ENCODE data around the gene ATCAY. TPM values are rescaled to one million over a fixed set of nuclear protein-coding genes. Genes with fewer than 3 reads are reported as not detected.

ATCAY gene
- total RNA-seq, 2 donors from 2014 or later: 0.58 to 2.8 TPM

- WGBS, 2 experiments (ENCODE audit: insufficient coverage in 1 of 2, insufficient read length in 1 of 2): 94 to 95% methylated on average over 8 to 12 of the region's 12 CpGs
- no peak overlapping the region for H3K9ac ChIP-seq (ENCODE audit: extremely low read depth, low read length, poor library complexity, severe bottlenecking)
- no peaks in the 10 kb centered on the region for H3K4me1 ChIP-seq (ENCODE audit: control insufficient read depth, insufficient read depth, low read length)
- Mint-ChIP-seq H3K27ac (no peak overlapping the region), H3K4me3 (no peak overlapping the region), H3K27me3 (ENCODE audit: insufficient read depth) (no peaks in the 10 kb centered on the region), H3K4me1 (peaks cover 12% of the 10 kb centered on the region), H3K36me3 (ENCODE audit: low read depth) (peaks cover 13% of the 10 kb centered on the region), H3K9me3 (no peaks in the 10 kb centered on the region)
- H3K27me3 ChIP-seq (ENCODE audit: control insufficient read depth, insufficient read depth, low read length, poor library complexity, severe bottlenecking): no peaks in the 10 kb centered on the region
- no peak overlapping the region for H3K27ac ChIP-seq (ENCODE audit: low read depth, low read length)
- TF ChIP-seq, protein P1, sequence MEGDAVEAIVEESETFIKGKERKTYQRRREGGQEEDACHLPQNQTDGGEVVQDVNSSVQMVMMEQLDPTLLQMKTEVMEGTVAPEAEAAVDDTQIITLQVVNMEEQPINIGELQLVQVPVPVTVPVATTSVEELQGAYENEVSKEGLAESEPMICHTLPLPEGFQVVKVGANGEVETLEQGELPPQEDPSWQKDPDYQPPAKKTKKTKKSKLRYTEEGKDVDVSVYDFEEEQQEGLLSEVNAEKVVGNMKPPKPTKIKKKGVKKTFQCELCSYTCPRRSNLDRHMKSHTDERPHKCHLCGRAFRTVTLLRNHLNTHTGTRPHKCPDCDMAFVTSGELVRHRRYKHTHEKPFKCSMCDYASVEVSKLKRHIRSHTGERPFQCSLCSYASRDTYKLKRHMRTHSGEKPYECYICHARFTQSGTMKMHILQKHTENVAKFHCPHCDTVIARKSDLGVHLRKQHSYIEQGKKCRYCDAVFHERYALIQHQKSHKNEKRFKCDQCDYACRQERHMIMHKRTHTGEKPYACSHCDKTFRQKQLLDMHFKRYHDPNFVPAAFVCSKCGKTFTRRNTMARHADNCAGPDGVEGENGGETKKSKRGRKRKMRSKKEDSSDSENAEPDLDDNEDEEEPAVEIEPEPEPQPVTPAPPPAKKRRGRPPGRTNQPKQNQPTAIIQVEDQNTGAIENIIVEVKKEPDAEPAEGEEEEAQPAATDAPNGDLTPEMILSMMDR (conservative IDR thresholded peaks at IDR 0.05): no peak
- no peaks in the 10 kb centered on the region for H3K9me3 ChIP-seq (ENCODE audit: control insufficient read depth, low read length)
- DNase-seq: no peak
- H3K4me3 ChIP-seq (ENCODE audit: low read length): no peak overlapping the region
- H3K36me3 ChIP-seq (ENCODE audit: control insufficient read depth, insufficient read depth, low read length): no peaks in the 10 kb centered on the region
These were observed 16.8 kb upstream of the ATCAY start for GRCh38 chr19:3863648-3864047.

DNA sequence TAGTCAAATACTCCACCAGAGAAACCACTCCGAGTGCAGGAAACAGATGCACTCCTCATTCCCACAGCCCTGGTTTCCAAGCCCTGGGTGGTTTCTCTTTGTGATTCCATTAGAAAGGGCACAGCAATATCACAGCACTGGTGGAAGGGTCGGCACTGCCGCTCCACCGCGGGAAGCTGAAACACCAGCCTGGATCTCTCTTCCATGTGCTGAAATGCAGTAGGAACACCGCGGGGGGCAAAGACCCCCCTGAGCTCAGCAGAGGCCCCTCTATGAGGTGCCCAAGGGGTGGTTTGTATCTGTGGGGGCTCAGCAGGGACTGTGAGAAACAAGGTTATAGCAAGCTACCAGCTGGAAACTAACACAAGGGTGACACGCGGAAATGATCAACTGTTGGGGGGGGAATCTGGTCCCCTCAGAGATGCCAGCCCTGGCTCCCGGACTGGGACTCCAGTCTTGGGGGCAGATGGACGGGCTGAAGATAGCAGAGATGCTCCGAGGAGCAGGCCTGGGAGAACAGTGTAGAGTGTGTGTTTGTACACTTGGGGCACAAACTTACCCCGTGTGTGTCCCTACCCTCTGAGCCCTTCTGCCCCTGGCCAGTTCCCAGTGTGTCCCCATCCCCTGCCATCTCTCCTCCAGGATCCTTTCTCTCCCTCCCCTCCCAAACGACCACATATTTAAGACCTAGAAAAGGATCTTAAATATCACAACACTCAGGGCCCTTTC, 13.4 kb upstream of the ATCAY start:
- Mint-ChIP-seq H3K9me3 (peaks cover 8% of the 10 kb centered on the region), H3K27me3 (ENCODE audit: insufficient read depth) (peaks cover 29% of the 10 kb centered on the region), H3K27ac (no peak overlapping the region), H3K4me1 (peaks cover 12% of the 10 kb centered on the region), H3K36me3 (ENCODE audit: low read depth) (peaks cover 8% of the 10 kb centered on the region), H3K4me3 (peak overlapping the region; percentile 65)
- Histone ChIP-seq H3K9me3 (ENCODE audit: control insufficient read depth, low read length) (peaks cover 7% of the 10 kb centered on the region), H3K9ac (ENCODE audit: extremely low read depth, low read length, poor library complexity, severe bottlenecking) (no peak overlapping the region), H3K27me3 (ENCODE audit: control insufficient read depth, insufficient read depth, low read length, poor library complexity, severe bottlenecking) (peaks cover 23% of the 10 kb centered on the region), H3K36me3 (ENCODE audit: control insufficient read depth, insufficient read depth, low read length) (no peaks in the 10 kb centered on the region), H3K27ac (ENCODE audit: low read depth, low read length) (no peak overlapping the region), H3K4me1 (ENCODE audit: control insufficient read depth, insufficient read depth, low read length) (no peaks in the 10 kb centered on the region), H3K4me3 (ENCODE audit: low read length) (peak overlapping the region; percentile 80)
- WGBS, 2 experiments (ENCODE audit: insufficient coverage in 1 of 2, insufficient read length in 1 of 2): 78 to 82% methylated on average over 6 to 14 of the region's 14 CpGs
- TF ChIP-seq, protein P1 (conservative IDR thresholded peaks at IDR 0.05): no peak
- DNase-seq: no peak

- Histone ChIP-seq H3K4me1 (ENCODE audit: control insufficient read depth, insufficient read depth, low read length) (no peaks in the 10 kb centered on the region), H3K27ac (ENCODE audit: low read depth, low read length) (no peak overlapping the region), H3K4me3 (ENCODE audit: low read length) (peak overlapping the region; percentile 80), H3K27me3 (ENCODE audit: control insufficient read depth, insufficient read depth, low read length, poor library complexity, severe bottlenecking) (peaks cover 28% of the 10 kb centered on the region), H3K36me3 (ENCODE audit: control insufficient read depth, insufficient read depth, low read length) (no peaks in the 10 kb centered on the region), H3K9ac (ENCODE audit: extremely low read depth, low read length, poor library complexity, severe bottlenecking) (peak overlapping the region; percentile 59), H3K9me3 (ENCODE audit: control insufficient read depth, low read length) (peaks cover 7% of the 10 kb centered on the region)
- H3K4me1 Mint-ChIP-seq: peaks cover 12% of the 10 kb centered on the region
- peaks cover 8% of the 10 kb centered on the region for H3K9me3 Mint-ChIP-seq
- TF ChIP-seq, protein P1 (conservative IDR thresholded peaks at IDR 0.05): no peak
- 11 to 17% methylated on average over 16 to 26 of the region's 30 CpGs for WGBS, 2 experiments (ENCODE audit: insufficient coverage in 1 of 2, insufficient read length in 1 of 2)
- peaks cover 38% of the 10 kb centered on the region for H3K27me3 Mint-ChIP-seq (ENCODE audit: insufficient read depth)
- peak; percentile 83 for DNase-seq
- H3K4me3 Mint-ChIP-seq: peak overlapping the region; percentile 65
- peaks cover 6% of the 10 kb centered on the region for H3K36me3 Mint-ChIP-seq (ENCODE audit: low read depth)
- peak overlapping the region; percentile 39 for H3K27ac Mint-ChIP-seq
These were observed 12.3 kb upstream of the ATCAY start for GRCh38 chr19:3867971-3868769.

All from endodermal cell (in vitro differentiated cells).